ENCODE data around the gene SLC25A48. TPM values are rescaled to one million over a fixed set of nuclear protein-coding genes. Genes with fewer than 3 reads are reported as not detected.

Gene SLC25A48
- total and polyA plus RNA-seq, 5 experiments from 2014 or later, result not detected

- Mint-ChIP-seq H3K36me3 (no peaks in the 10 kb centered on the region), H3K27me3 (peaks cover 14 to 81% (median 42%) of the 10 kb centered on the region in 5 donors), H3K9me3 (no peaks in the 10 kb centered on the region), H3K27ac (no peak overlapping the region), H3K4me3 (no peak overlapping the region), H3K4me1 (peaks cover 0 to 2% (median 0%) of the 10 kb centered on the region in 4 donors)
- DNase-seq (no peak), ATAC-seq (no peak)
- POLR2A ChIA-PET, result no interaction called here
Observed at GRCh38 chr5:135880801-135881200, 46.3 kb downstream of the SLC25A48 start.

DNA sequence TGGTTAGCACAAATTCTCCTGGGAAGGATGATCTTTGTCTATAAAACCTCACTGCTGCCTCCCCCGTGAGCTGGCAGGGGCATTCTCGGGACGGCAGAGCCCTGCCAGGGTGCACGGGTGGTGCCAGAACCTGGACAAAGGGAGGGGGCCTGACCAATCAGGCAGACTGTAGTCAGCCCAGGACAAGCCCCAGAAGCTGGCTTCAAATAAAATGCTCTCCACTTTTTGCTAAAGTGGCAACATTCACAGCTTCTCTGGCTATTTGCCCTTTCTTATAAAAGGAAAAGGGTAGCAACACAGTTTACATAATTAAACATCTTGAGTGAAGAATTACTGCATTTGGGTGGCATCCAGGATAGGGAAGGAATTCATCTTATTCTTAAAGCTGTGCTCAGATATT lies 46.8 kb downstream of the SLC25A48 start:
- Mint-ChIP-seq H3K4me3 (no peak overlapping the region), H3K36me3 (no peaks in the 10 kb centered on the region), H3K4me1 (peaks cover 0 to 2% (median 0%) of the 10 kb centered on the region in 4 donors), H3K27ac (no peak overlapping the region), H3K27me3 (peaks cover 14 to 82% (median 42%) of the 10 kb centered on the region in 5 donors), H3K9me3 (no peaks in the 10 kb centered on the region)
- no peak for DNase-seq
- POLR2A ChIA-PET, result no interaction called here
- ATAC-seq, result no peak

DNA sequence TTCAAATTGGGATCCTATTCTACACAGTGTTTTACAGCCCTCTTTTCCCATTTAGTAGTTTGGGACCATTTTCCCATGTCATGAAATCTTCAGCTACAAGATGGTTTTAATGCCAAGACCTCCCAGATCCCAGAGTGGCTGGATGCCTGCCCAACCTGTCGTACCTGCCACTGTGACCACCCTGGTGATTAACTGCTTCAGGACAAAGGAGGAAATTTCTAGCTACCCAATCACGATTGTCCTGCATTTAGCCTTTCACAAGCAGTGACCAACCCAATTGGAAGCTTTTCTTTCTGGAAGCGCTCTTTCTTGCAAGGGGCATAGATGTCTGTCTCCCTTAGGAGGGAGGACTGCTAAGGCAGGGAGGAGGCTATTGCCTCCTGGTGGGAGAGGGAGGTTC lies 47.4 kb downstream of the SLC25A48 start:
- POLR2A ChIA-PET, result no interaction called here
- no peak for ATAC-seq

GRCh38 chr5:135883026-135883425 lies 48.6 kb downstream of the SLC25A48 start:
- H3K36me3 Mint-ChIP-seq, result no peaks in the 10 kb centered on the region
- H3K4me1 Mint-ChIP-seq, result peaks cover 2 to 8% (median 7%) of the 10 kb centered on the region in 4 donors
- DNase-seq, result no peak
- POLR2A ChIA-PET, result no interaction called here
- H3K27ac Mint-ChIP-seq, result no peak overlapping the region
- no peak for ATAC-seq
- H3K27me3 Mint-ChIP-seq, result peaks cover 14 to 68% (median 39%) of the 10 kb centered on the region in 5 donors
- H3K4me3 Mint-ChIP-seq, result no peak overlapping the region
- no peaks in the 10 kb centered on the region for H3K9me3 Mint-ChIP-seq

More for the DNA sequence above, 47.4 kb downstream of the SLC25A48 start:
- Mint-ChIP-seq H3K27me3 (peaks cover 14 to 80% (median 44%) of the 10 kb centered on the region in 5 donors), H3K27ac (no peak overlapping the region), H3K9me3 (no peaks in the 10 kb centered on the region), H3K36me3 (no peaks in the 10 kb centered on the region), H3K4me3 (no peak overlapping the region), H3K4me1 (peaks cover 0 to 2% (median 0%) of the 10 kb centered on the region in 4 donors)
- DNase-seq, result no peak

DNA sequence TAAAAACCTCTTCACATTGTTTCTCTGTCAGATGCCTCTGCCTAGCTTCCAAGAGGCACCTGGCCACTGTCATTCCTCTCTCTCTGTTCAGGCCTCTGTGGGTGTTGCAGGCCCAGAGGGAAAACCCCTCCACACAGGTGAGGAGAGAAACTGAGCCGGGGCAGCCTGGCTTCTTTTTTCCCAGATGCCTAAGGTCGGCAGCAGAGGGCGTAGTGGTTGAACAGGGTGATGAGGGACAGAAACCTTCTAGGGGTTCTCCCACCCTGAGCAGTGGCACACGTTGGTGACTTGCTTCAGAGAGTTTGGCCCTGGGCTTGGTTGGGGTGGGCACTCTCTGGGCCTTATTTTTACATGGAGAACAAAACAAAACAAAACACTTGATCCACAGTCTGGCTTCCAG lies 49.0 kb downstream of the SLC25A48 start:
- Mint-ChIP-seq H3K4me1 (peaks cover 2 to 12% (median 7%) of the 10 kb centered on the region in 4 donors), H3K4me3 (no peak overlapping the region), H3K27me3 (peaks cover 14 to 68% (median 39%) of the 10 kb centered on the region in 5 donors), H3K36me3 (no peaks in the 10 kb centered on the region), H3K27ac (no peak overlapping the region), H3K9me3 (no peaks in the 10 kb centered on the region)
- ATAC-seq (no peak), DNase-seq (no peak)
- POLR2A ChIA-PET, result no interaction called here

DNA sequence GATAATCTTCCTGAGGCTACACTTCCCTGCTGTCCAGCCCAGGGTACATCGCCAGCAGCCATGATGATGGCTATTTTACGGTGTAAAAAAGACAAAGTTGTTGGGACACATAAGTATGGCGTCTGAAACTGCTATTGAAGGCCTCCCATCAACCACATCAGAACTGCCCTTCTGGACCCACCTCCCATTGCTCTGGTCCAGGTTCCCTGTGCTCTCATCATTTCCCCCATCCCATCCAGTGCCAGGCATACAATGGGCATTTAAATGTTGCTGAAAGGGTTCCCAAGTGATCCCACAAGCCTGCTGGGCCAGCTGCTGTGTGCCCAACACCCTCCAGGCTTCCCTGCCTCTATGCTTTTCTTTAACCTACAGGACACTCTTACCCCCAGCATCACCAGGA lies 50.6 kb downstream of the SLC25A48 start:
- no peak for ATAC-seq
- no peak for DNase-seq
- POLR2A ChIA-PET, result no interaction called here
- Mint-ChIP-seq H3K27ac (no peak overlapping the region), H3K4me1 (peaks cover 2 to 13% (median 7%) of the 10 kb centered on the region in 4 donors), H3K4me3 (no peak overlapping the region), H3K9me3 (no peaks in the 10 kb centered on the region), H3K36me3 (no peaks in the 10 kb centered on the region), H3K27me3 (peaks cover 14 to 55% (median 39%) of the 10 kb centered on the region in 5 donors)

- no peak for ATAC-seq
- H3K27ac Mint-ChIP-seq, result no peak overlapping the region
- POLR2A ChIA-PET, result no interaction called here
- no peaks in the 10 kb centered on the region for H3K9me3 Mint-ChIP-seq
- no peak for DNase-seq
- no peak overlapping the region for H3K4me3 Mint-ChIP-seq
- peaks cover 3 to 13% (median 7%) of the 10 kb centered on the region in 4 donors for H3K4me1 Mint-ChIP-seq
- no peaks in the 10 kb centered on the region for H3K36me3 Mint-ChIP-seq
- H3K27me3 Mint-ChIP-seq, result peaks cover 9 to 44% (median 30%) of the 10 kb centered on the region in 5 donors
Observed at GRCh38 chr5:135886136-135886535, 51.7 kb downstream of the SLC25A48 start.

DNA sequence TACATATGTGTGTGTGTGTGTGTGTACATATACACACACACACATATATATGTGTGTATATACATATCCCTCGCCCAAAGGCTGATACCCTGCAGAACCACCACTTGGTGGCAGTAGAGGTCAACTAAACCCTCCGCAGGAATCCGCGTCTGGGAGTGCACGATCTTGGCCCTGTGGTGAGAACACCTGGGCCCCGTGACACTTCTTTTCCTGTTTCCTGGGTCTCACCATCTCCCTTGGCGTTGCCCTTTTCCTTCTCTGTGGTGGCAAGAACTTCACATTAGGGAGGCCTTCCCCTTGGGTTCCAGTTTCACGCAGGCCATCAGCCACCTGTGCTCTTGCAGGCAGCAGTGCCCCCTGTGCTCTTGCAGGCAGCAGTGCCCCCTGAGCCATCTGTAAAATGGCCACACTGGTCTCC lies 53.0 kb downstream of the SLC25A48 start:
- Mint-ChIP-seq H3K4me3 (peak overlapping the region in 9 of 10 donors; percentile 1 to 80 (median 43)), H3K36me3 (no peaks in the 10 kb centered on the region), H3K4me1 (peaks cover 3 to 13% (median 7%) of the 10 kb centered on the region in 4 donors), H3K27ac (no peak overlapping the region), H3K27me3 (peaks cover 9 to 31% (median 24%) of the 10 kb centered on the region in 5 donors), H3K9me3 (no peaks in the 10 kb centered on the region)
- peak; percentile 17 to 69 (median 48) for DNase-seq
- POLR2A ChIA-PET, result no interaction called here
- peak; percentile 87 for ATAC-seq

DNA sequence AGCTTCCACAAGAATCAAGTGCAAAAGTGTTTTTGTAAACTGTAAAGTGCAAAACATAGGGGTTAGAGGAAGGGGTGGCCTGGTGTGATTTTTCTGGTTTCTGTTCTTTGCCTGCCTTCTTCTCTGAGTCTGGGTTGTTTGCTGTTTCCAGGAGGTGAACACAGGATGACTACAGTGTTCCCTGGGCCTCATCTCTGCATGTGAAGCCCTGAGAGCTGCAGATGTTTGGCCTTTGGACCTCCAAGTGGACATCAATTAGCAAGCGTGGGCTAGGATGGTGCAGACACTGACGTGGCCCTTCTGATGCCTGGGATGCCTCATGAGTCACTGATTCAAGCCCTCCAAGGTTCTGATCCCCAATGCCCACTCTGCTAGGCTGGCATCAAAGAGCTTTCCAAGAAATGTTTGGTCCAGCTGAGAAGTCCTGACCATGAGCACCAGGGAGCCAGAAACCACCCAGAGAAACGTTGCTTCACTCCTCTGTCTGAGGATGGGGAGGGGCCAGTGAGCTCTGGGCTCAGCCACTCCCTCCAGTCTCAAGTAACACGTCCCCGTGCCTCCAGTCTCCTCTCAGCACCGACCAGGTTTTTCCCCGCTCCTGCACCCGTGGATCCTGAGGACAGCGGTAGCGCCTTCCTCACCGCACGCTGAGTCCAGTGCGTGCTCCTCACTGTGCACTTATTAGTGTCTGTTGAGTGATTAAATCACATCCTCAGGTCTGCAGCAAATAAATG lies 53.6 kb downstream of the SLC25A48 start:
- Mint-ChIP-seq H3K4me3 (peak overlapping the region in 3 of 10 donors; percentile 37 to 52 (median 39)), H3K4me1 (peaks cover 3 to 13% (median 7%) of the 10 kb centered on the region in 4 donors)
- POLR2A ChIA-PET, result no interaction called here

GRCh38 chr5:135890296-135890695 lies 55.8 kb downstream of the SLC25A48 start:
- ATAC-seq (no peak), DNase-seq (no peak)
- H3K27me3 Mint-ChIP-seq, result peaks cover 5 to 15% (median 6%) of the 10 kb centered on the region in 5 donors
- H3K4me1 Mint-ChIP-seq, result peaks cover 3 to 13% (median 7%) of the 10 kb centered on the region in 4 donors
- peak overlapping the region in 1 of 10 donors; percentile 25 for H3K27ac Mint-ChIP-seq
- H3K4me3 Mint-ChIP-seq, result no peak overlapping the region
- H3K36me3 Mint-ChIP-seq, result no peaks in the 10 kb centered on the region
- H3K9me3 Mint-ChIP-seq, result no peaks in the 10 kb centered on the region
- POLR2A ChIA-PET, result no interaction called here

More for the DNA sequence above, 53.6 kb downstream of the SLC25A48 start:
- H3K36me3 Mint-ChIP-seq, result no peaks in the 10 kb centered on the region
- DNase-seq, result no peak
- H3K27me3 Mint-ChIP-seq, result peaks cover 10 to 26% (median 19%) of the 10 kb centered on the region in 5 donors
- no peaks in the 10 kb centered on the region for H3K9me3 Mint-ChIP-seq
- ATAC-seq, result no peak
- H3K27ac Mint-ChIP-seq, result no peak overlapping the region

- no peak overlapping the region for H3K4me3 Mint-ChIP-seq
- peaks cover 3 to 13% (median 7%) of the 10 kb centered on the region in 4 donors for H3K4me1 Mint-ChIP-seq
- H3K36me3 Mint-ChIP-seq, result no peaks in the 10 kb centered on the region
- no peaks in the 10 kb centered on the region for H3K9me3 Mint-ChIP-seq
- peaks cover 5 to 15% (median 5%) of the 10 kb centered on the region in 5 donors for H3K27me3 Mint-ChIP-seq
- ATAC-seq (no peak), DNase-seq (no peak)
- no peak overlapping the region for H3K27ac Mint-ChIP-seq
- POLR2A ChIA-PET, result no interaction called here
Observed at GRCh38 chr5:135890867-135891266, 56.4 kb downstream of the SLC25A48 start.

GRCh38 chr5:135891268-135891667 lies 56.8 kb downstream of the SLC25A48 start:
- Mint-ChIP-seq H3K9me3 (no peaks in the 10 kb centered on the region), H3K4me3 (no peak overlapping the region), H3K36me3 (no peaks in the 10 kb centered on the region), H3K4me1 (peaks cover 3 to 13% (median 7%) of the 10 kb centered on the region in 4 donors), H3K27me3 (peaks cover 6 to 16% (median 8%) of the 10 kb centered on the region in 5 donors), H3K27ac (no peak overlapping the region)
- DNase-seq (no peak), ATAC-seq (no peak)
- POLR2A ChIA-PET, result no interaction called here

DNA sequence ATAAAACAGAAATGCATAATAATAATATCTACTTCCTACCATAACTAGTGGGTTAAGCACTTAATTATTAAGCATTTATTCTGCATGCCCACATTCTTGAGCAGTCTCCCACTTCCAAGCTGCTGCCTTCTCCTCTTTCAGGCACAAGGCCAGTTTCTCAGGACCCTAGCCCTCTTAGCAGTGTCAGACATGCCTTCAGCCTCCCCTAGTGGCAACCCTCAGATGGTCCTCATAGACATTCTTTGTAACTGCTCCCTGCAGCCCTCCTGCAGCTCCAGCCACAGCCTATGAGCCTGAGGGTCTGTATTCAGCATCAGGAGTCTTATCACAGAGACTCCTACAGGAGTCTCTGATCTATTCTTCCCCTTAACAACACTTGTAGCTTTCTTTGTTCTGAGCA lies 57.3 kb downstream of the SLC25A48 start:
- Mint-ChIP-seq H3K4me3 (no peak overlapping the region), H3K4me1 (peaks cover 3 to 13% (median 7%) of the 10 kb centered on the region in 4 donors), H3K27ac (no peak overlapping the region), H3K9me3 (no peaks in the 10 kb centered on the region), H3K36me3 (no peaks in the 10 kb centered on the region), H3K27me3 (peaks cover 5 to 16% (median 9%) of the 10 kb centered on the region in 5 donors)
- POLR2A ChIA-PET, result no interaction called here
- DNase-seq (no peak), ATAC-seq (no peak)
